NB4 (cell line): ENCODE measurements around the gene FSD1.

Experiments used
- CTCF ChIP-seq: IDR thresholded peaks from one replicate; pipeline ENCODE4 v1.5.1; 2012; ENCODE audit warnings: low read depth, low read length
- POLR2A ChIP-seq: IDR thresholded peaks from 2 replicates; pipeline ENCODE4 v1.6.1; 2011; ENCODE audit warnings: mild to moderate bottlenecking; ENCODE audit not compliant: insufficient read length; ENCODE audit errors: extremely low read depth
- TF ChIP-seq, protein P1 (sequence below): IDR thresholded peaks from 2 replicates; pipeline ENCODE4 v1.6.1; 2011; ENCODE audit warnings: low read depth, low read length

DNA sequence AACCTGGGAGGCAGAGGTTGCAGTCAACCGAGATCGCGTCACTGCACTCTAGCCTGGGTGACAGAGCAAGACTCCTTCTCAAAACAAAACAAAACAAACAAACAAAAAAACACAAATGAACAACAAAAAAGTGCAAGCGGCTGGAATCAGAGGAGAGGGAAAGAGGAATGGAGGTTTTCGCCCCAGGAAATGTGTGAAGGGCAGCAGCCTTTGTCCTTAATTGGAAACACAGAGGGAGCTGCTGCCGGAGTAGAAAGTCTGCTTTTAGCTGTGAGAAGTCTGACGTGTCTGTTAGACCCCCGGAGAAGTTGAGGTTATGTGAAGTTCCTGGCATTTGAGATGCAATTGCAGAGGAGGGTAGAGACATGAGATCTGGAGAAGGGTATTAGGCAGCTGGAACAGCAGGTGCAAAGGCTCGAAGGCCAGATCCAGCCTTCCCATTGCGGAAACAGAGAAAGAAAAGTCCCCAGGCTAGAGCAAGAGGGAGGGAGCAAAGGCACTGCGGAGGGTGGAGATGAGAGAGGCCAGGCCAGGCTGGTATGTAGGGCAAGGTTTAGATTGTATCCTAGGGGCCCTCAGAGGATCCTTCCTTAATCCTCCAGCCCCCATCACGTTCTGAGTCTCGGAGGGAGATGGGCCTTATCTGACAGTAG is 2.7 kb upstream of the FSD1 start:
- TF ChIP-seq CTCF (no peak), POLR2A (no peak)
- TF ChIP-seq, protein P1, sequence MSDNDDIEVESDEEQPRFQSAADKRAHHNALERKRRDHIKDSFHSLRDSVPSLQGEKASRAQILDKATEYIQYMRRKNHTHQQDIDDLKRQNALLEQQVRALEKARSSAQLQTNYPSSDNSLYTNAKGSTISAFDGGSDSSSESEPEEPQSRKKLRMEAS, result no peak
